ENCODE measurements around the gene SOX6.

DNA sequence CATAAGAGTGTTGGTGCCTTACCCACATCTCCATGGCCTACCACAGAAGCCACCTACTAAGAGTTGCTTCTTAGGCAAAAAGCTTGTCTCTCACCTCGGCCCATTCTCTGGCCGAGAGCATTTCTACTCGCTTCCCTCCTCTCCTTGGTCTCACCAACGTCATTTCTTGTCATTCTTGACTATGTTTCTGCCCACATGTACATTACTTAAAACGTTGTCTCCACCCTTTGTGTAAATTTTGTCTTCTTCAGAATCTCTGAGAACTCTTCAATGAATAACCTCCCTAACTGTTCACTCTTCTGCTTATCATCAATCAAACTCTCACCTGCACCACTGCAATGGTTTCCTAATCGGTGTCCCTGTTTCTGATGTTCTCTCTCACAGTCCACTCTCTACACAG is 20.1 kb downstream of the SOX6 start:
- no peak for TF ChIP-seq CTCF (IDR thresholded peaks at IDR 0.05)
- no peak for TF ChIP-seq EZH2 (IDR thresholded peaks at IDR 0.05)
